GM10266 (cell line): Measurements from ENCODE around the gene IRX4.
A peak's percentile ranks its signal among the peaks of the same experiment; 100 is the strongest.

Experiments
- DNase-seq: peaks from one replicate; pipeline ENCODE4 v3.0.0; 2012; ENCODE audit errors: extremely low spot score
- CTCF ChIP-seq: IDR thresholded peaks from 2 replicates; pipeline ENCODE4 v1.5.1; 2012; ENCODE audit warnings: mild to moderate bottlenecking, low read depth; ENCODE audit not compliant: control insufficient read depth, insufficient read depth; ENCODE audit errors: missing control alignments

Gene IRX4

GRCh38 chr5:1882337-1883119, at the start of gene IRX4:
IRX4 (minus strand) TSS chr5:1882925; CDS start chr5:1882647, 278 bp downstream.
- DNase-seq, result no peak
- no peak for TF ChIP-seq CTCF

DNA sequence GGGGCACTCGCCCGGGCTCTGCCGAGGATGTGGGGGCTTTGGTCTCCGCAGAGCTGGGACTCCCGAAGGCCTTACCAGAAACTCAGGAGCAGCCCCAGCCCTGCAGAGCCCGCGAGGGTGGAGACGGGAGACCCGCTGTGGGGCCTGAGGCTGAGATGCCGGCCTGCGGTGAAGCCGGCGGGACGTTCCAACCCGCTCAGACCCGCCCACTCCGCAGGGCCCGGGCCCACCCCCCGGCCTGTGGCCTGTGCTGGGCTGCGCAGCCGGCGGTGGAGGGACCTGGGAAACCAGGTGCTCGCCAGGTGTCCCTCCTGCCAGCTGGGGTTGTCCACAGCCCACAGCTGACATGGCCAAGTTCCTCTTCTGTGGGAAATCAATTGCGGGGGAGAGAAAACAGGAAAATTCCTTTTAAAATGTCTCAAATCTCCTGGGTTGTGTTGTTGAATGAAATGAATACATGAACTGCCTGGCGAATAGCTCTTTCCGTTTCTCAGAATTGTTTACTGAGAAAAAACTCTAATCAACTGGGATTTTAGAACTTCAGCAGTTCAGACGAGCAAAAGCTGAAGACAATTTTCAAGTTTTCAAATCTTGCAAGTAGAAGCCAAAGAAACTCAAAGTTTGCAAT, 49.0 kb upstream of the IRX4 start:
- no peak for DNase-seq
- TF ChIP-seq CTCF, result no peak

DNA sequence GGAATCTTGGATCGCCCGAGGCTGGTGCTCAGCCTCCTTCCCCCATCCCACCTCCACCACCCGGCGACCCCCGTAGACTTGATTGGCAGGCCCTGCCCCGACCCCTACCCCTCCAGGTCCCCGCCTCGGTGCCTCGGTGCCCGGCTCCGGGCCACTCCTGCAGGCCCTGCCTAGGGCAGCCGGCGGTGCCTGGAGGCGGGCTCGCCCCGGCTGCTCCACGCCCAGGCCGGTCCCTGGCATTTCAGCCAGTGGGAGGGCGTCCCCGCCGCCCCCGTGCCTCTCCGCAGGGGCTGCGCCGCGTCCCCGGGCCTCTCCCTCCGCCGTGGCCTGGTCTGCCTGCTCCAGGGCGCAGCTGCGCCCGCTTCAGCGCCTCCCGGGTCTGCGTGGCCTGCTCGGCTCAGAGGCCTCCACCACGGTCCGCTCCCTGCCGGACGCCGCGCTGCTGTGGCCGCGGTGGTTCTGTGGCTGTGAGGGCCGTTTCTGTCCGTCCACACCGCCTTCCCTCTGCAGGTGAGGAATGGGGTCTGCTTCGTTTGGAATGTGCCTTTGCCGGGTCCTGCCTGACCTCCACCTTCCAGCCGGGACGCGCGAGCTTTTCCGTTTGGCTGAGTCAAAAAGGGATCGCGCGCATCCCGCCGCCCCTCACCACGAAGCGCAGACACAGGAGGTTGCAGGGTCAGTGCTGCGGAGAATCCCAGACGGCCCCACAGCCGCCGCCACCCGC, 48.3 kb upstream of the IRX4 start:
- DNase-seq, result no peak
- no peak for TF ChIP-seq CTCF

- TF ChIP-seq CTCF, result no peak
- peak; percentile 46 for DNase-seq
Measured at GRCh38 chr5:1930501-1930879, 47.8 kb upstream of the IRX4 start.

- no peak for DNase-seq
- TF ChIP-seq CTCF, result no peak
Measured at GRCh38 chr5:1929108-1929991, 46.6 kb upstream of the IRX4 start.

GRCh38 chr5:1926471-1927341, 44.0 kb upstream of the IRX4 start:
- TF ChIP-seq CTCF, result no peak
- DNase-seq, result no peak
